NT2/D1 (cell line): Measurements from ENCODE around the gene BATF3.
"Not testable (repeated sequence)": the region's sequence is repeated elsewhere in the genome, so short reads cannot be mapped to it uniquely, and the experiment has no call there.

Source experiments
- DNase-seq: peaks from one replicate; pipeline ENCODE4 v3.0.0-alpha.2; 2011; ENCODE audit warnings: low read depth, low spot score
- H3K27me3 ChIP-seq: 2 replicates; pipeline ENCODE4 v1.6.0; 2011; ENCODE audit warnings: mild to moderate bottlenecking; ENCODE audit not compliant: insufficient read length, insufficient read depth
- H3K36me3 ChIP-seq: 2 replicates; pipeline ENCODE4 v1.6.1; 2011; ENCODE audit warnings: mild to moderate bottlenecking, low read length, mixed read lengths; ENCODE audit not compliant: insufficient read depth, insufficient read length
- H3K4me1 ChIP-seq: 2 replicates; pipeline ENCODE4 v1.5.1; 2011; ENCODE audit not compliant: insufficient read depth, insufficient read length
- H3K4me3 ChIP-seq: 2 replicates; pipeline ENCODE4 v1.5.1; 2011; ENCODE audit warnings: low read depth; ENCODE audit not compliant: insufficient read length
- H3K9ac ChIP-seq: 2 replicates; pipeline ENCODE4 v1.6.0; 2011; ENCODE audit warnings: low read depth; ENCODE audit not compliant: insufficient read length
- H3K9me3 ChIP-seq: 2 replicates; pipeline ENCODE4 v1.5.1; 2011; ENCODE audit warnings: mild to moderate bottlenecking, low read length; ENCODE audit not compliant: insufficient read depth
- SUZ12 ChIP-seq: IDR thresholded peaks from 2 replicates; pipeline ENCODE4 v1.6.1; 2011; ENCODE audit not compliant: insufficient read length, insufficient read depth; ENCODE audit errors: extremely low read depth
- YY1 ChIP-seq: IDR thresholded peaks from 2 replicates; pipeline ENCODE4 v1.6.1; 2011; ENCODE audit not compliant: insufficient read length, insufficient read depth
- ZNF274 ChIP-seq: IDR thresholded peaks from 2 replicates; pipeline ENCODE4 v1.6.1; 2011; ENCODE audit warnings: mild to moderate bottlenecking, low read depth, low read length

The BATF3 gene

DNA sequence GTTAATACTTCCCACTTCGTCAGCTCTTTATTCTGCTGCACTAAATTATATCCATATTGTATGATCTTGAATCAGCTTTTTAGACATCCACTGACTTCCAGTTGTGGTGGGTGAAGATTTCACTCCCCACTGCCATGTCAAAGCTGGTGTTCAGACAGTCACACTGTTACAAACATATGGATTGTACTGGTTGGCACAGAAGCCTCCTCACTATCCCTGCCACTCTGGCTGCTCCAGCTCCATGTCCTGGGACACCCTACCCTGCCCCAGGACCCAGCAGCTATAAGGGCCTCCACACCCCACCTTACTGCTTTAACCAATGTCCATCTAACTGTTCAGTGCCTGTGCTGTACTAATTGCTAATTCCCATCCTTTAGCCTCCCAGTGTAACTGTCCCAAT lies 32.0 kb upstream of the BATF3 start:
- H3K4me3 ChIP-seq, result no peak overlapping the region
- H3K9ac ChIP-seq, result no peak overlapping the region
- no peaks in the 10 kb centered on the region for H3K27me3 ChIP-seq
- TF ChIP-seq YY1 (no peak), SUZ12 (no peak), ZNF274 (no peak)
- peaks cover 5% of the 10 kb centered on the region for H3K36me3 ChIP-seq
- no peaks in the 10 kb centered on the region for H3K4me1 ChIP-seq
- peaks cover 6% of the 10 kb centered on the region; the same call in 1 of the 2 replicates for H3K9me3 ChIP-seq
- no peak for DNase-seq

DNA sequence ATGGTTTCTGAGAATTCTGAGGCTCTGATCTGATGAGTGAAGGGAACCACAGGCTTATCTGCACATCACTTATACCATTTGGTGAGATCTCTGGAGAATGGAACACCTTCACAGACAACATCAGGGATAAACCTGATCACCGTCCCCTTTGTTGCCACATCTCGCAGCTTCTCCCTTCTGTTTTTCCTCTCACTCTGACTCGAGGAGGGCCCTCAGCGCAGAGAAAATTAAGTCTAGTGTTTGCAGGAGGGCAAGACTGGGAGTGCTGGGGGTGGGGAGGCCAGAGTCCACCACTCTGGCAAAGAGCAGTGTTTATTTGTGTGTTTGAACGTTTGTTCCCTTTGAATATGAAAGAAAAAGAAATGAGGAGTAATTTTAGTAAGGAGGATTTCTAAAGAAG lies 29.0 kb upstream of the BATF3 start:
- no peaks in the 10 kb centered on the region for H3K4me1 ChIP-seq
- H3K36me3 ChIP-seq, result peaks cover 9% of the 10 kb centered on the region
- no peak for DNase-seq
- no peak overlapping the region for H3K9ac ChIP-seq
- peaks cover 24% of the 10 kb centered on the region; the same call in 1 of the 2 replicates for H3K9me3 ChIP-seq
- H3K4me3 ChIP-seq, result no peak overlapping the region
- H3K27me3 ChIP-seq, result no peaks in the 10 kb centered on the region
- TF ChIP-seq YY1 (no peak), ZNF274 (no peak), SUZ12 (no peak)

- Histone ChIP-seq H3K36me3 (peaks cover 5% of the 10 kb centered on the region), H3K4me3 (no peak overlapping the region), H3K9me3 (peaks cover 28% of the 10 kb centered on the region; the same call in 1 of the 2 replicates), H3K27me3 (no peaks in the 10 kb centered on the region), H3K4me1 (no peaks in the 10 kb centered on the region), H3K9ac (no peak overlapping the region)
- no peak for DNase-seq
- TF ChIP-seq SUZ12 (no peak), YY1 (no peak), ZNF274 (no peak)
Measured at GRCh38 chr1:212727386-212728181, 27.9 kb upstream of the BATF3 start.

- H3K4me3 ChIP-seq, H3K36me3 ChIP-seq, H3K4me1 ChIP-seq, DNase-seq, H3K27me3 ChIP-seq, H3K9ac ChIP-seq: not testable (repeated sequence)
- H3K9me3 ChIP-seq, result peaks cover 28% of the 10 kb centered on the region; the same call in 1 of the 2 replicates
Measured at GRCh38 chr1:212724679-212725078, 25.0 kb upstream of the BATF3 start.

DNA sequence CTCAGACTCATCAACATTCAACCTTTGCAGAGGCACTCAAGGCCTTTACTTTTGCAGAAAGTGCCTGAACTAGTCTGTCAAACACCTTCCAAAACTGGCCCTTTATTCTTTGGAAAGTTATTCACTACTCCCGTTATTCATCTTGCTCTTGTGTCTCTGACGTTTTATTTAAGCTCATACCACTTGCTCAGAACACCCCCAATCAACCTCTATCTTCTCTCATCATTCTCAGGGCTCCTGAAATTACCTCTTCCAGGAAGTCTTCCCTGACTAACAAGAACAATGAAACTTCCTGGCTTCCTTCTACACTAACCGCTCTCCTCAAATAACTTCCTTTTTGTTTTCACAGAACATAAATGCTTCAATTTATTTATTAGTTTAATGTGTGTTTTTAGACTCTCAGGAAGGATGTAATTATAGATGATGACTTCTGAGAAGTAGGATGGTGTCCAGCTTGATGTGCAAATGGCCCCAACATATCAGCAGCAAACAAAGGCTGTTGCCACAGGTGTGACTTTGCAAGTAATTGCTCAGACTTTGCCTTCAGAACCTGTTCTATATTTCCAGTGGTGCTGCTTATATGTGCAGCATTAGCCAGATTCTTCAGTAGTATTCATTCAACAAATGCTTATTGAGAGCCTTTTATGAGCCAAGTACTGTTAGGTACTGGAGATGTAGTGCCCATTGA lies 22.8 kb upstream of the BATF3 start:
- H3K36me3 ChIP-seq, result peaks cover 5% of the 10 kb centered on the region
- no peaks in the 10 kb centered on the region for H3K27me3 ChIP-seq
- H3K4me3 ChIP-seq, result no peak overlapping the region
- H3K4me1 ChIP-seq, result no peaks in the 10 kb centered on the region
- DNase-seq, result no peak
- peaks cover 28% of the 10 kb centered on the region; the same call in 1 of the 2 replicates for H3K9me3 ChIP-seq
- H3K9ac ChIP-seq, result no peak overlapping the region
- no peak for TF ChIP-seq SUZ12
- no peak for TF ChIP-seq ZNF274
- TF ChIP-seq YY1, result no peak

- Histone ChIP-seq H3K27me3 (no peaks in the 10 kb centered on the region), H3K4me3 (no peak overlapping the region), H3K9me3 (peaks cover 23% of the 10 kb centered on the region; the same call in 1 of the 2 replicates), H3K36me3 (peaks cover 3% of the 10 kb centered on the region), H3K4me1 (no peaks in the 10 kb centered on the region), H3K9ac (no peak overlapping the region)
- no peak for TF ChIP-seq SUZ12
- TF ChIP-seq ZNF274, result no peak
- TF ChIP-seq YY1, result no peak
- no peak for DNase-seq
Measured at GRCh38 chr1:212721388-212722247, 22.0 kb upstream of the BATF3 start.
